ENCODE results near the gene SLC38A11. TPM values are rescaled to one million over a fixed set of nuclear protein-coding genes. Genes with fewer than 3 reads are reported as not detected.
"Not testable (repeated sequence)": the region's sequence is repeated elsewhere in the genome, so short reads cannot be mapped to it uniquely, and the experiment has no call there.

Gene SLC38A11
- total RNA-seq, 1 experiment from 2014 or later = not detected

- H3K27me3 ChIP-seq (replicated peaks; ENCODE audit: insufficient read depth, low read depth, low read length, poor library complexity); intact Hi-C loops (cut with micrococcal nuclease; ENCODE audit: unreplicated experiment); BruUV-seq (replicated peaks); H3K27ac ChIP-seq (ENCODE audit: low read depth, low read length, poor library complexity, severe bottlenecking); CTCF ChIA-PET; DNase-seq (ENCODE audit: low spot score); H3K36me3 ChIP-seq (ENCODE audit: insufficient read depth, low read length, poor library complexity, severe bottlenecking); H3K9me3 ChIP-seq (ENCODE audit: low read depth, low read length, poor library complexity, severe bottlenecking); H3K4me3 ChIP-seq (ENCODE audit: low read depth, low read length, poor library complexity, severe bottlenecking); POLR2A ChIA-PET (ENCODE audit: low non-redundant PET): not testable (repeated sequence)
- H3K4me1 ChIP-seq (ENCODE audit: insufficient read depth, low read length, poor library complexity, severe bottlenecking) = peaks cover 25% of the 10 kb centered on the region
Observed at GRCh38 chr2:164988805-164989204, 33.5 kb upstream of the SLC38A11 start.

- H3K27me3 ChIP-seq (replicated peaks; ENCODE audit: insufficient read depth, low read depth, low read length, poor library complexity); H3K4me3 ChIP-seq (ENCODE audit: low read depth, low read length, poor library complexity, severe bottlenecking); CTCF ChIA-PET; POLR2A ChIA-PET (ENCODE audit: low non-redundant PET); H3K27ac ChIP-seq (ENCODE audit: low read depth, low read length, poor library complexity, severe bottlenecking); H3K36me3 ChIP-seq (ENCODE audit: insufficient read depth, low read length, poor library complexity, severe bottlenecking); DNase-seq (ENCODE audit: low spot score); BruUV-seq (replicated peaks); intact Hi-C loops (cut with micrococcal nuclease; ENCODE audit: unreplicated experiment); H3K9me3 ChIP-seq (ENCODE audit: low read depth, low read length, poor library complexity, severe bottlenecking): not testable (repeated sequence)
- peaks cover 16% of the 10 kb centered on the region for H3K4me1 ChIP-seq (ENCODE audit: insufficient read depth, low read length, poor library complexity, severe bottlenecking)
Observed at GRCh38 chr2:164986027-164986426, 30.7 kb upstream of the SLC38A11 start.

- H3K4me3 ChIP-seq (ENCODE audit: low read depth, low read length, poor library complexity, severe bottlenecking) = no peak overlapping the region
- DNase-seq (ENCODE audit: low spot score) = no peak
- H3K9me3 ChIP-seq (ENCODE audit: low read depth, low read length, poor library complexity, severe bottlenecking) = no peaks in the 10 kb centered on the region
- H3K27ac ChIP-seq (ENCODE audit: low read depth, low read length, poor library complexity, severe bottlenecking) = no peak overlapping the region
- no peaks in the 10 kb centered on the region for H3K27me3 ChIP-seq (replicated peaks; ENCODE audit: insufficient read depth, low read depth, low read length, poor library complexity)
- intact Hi-C loops (cut with micrococcal nuclease; ENCODE audit: unreplicated experiment) = no loop called here
- POLR2A ChIA-PET (ENCODE audit: low non-redundant PET) = no interaction called here
- CTCF ChIA-PET = no interaction called here
- no peaks in the 10 kb centered on the region for H3K36me3 ChIP-seq (ENCODE audit: insufficient read depth, low read length, poor library complexity, severe bottlenecking)
- TF ChIP-seq CTCF (conservative IDR thresholded peaks at IDR 0.05; ENCODE audit: low read depth, low read length) = no peak
- no peak for TF ChIP-seq EZH2 (IDR thresholded peaks at IDR 0.05; ENCODE audit: borderline replicate concordance, low read depth, low read length, poor library complexity, severe bottlenecking)
- BruUV-seq (replicated peaks) = no TSS peak
- H3K4me1 ChIP-seq (ENCODE audit: insufficient read depth, low read length, poor library complexity, severe bottlenecking) = peaks cover 31% of the 10 kb centered on the region
Observed at GRCh38 chr2:164984428-164984827, 29.1 kb upstream of the SLC38A11 start.

GRCh38 chr2:164981217-164981990 lies 26.1 kb upstream of the SLC38A11 start:
- POLR2A ChIA-PET (ENCODE audit: low non-redundant PET) = no interaction called here
- peak; percentile 54 for DNase-seq (ENCODE audit: low spot score)
- no TSS peak for BruUV-seq (replicated peaks)

GRCh38 chr2:164980688-164981087 lies 25.4 kb upstream of the SLC38A11 start:
- peaks cover 54% of the 10 kb centered on the region for H3K4me1 ChIP-seq (ENCODE audit: insufficient read depth, low read length, poor library complexity, severe bottlenecking)
- peak; percentile 61 for DNase-seq (ENCODE audit: low spot score)
- H3K4me3 ChIP-seq (ENCODE audit: low read depth, low read length, poor library complexity, severe bottlenecking); intact Hi-C loops (cut with micrococcal nuclease; ENCODE audit: unreplicated experiment); H3K27me3 ChIP-seq (replicated peaks; ENCODE audit: insufficient read depth, low read depth, low read length, poor library complexity); POLR2A ChIA-PET (ENCODE audit: low non-redundant PET); H3K36me3 ChIP-seq (ENCODE audit: insufficient read depth, low read length, poor library complexity, severe bottlenecking); CTCF ChIA-PET; H3K9me3 ChIP-seq (ENCODE audit: low read depth, low read length, poor library complexity, severe bottlenecking); BruUV-seq (replicated peaks): not testable (repeated sequence)
- H3K27ac ChIP-seq (ENCODE audit: low read depth, low read length, poor library complexity, severe bottlenecking) = peak overlapping the region; percentile 50

More at GRCh38 chr2:164981217-164981990, 26.1 kb upstream of the SLC38A11 start:
- TF ChIP-seq CTCF (conservative IDR thresholded peaks at IDR 0.05; ENCODE audit: low read depth, low read length) = no peak
- TF ChIP-seq EZH2 (IDR thresholded peaks at IDR 0.05; ENCODE audit: borderline replicate concordance, low read depth, low read length, poor library complexity, severe bottlenecking) = no peak
- Histone ChIP-seq H3K36me3 (ENCODE audit: insufficient read depth, low read length, poor library complexity, severe bottlenecking) (no peaks in the 10 kb centered on the region), H3K4me1 (ENCODE audit: insufficient read depth, low read length, poor library complexity, severe bottlenecking) (peaks cover 48% of the 10 kb centered on the region), H3K27ac (ENCODE audit: low read depth, low read length, poor library complexity, severe bottlenecking) (peak overlapping the region; percentile 50), H3K27me3 (replicated peaks; ENCODE audit: insufficient read depth, low read depth, low read length, poor library complexity) (no peaks in the 10 kb centered on the region), H3K9me3 (ENCODE audit: low read depth, low read length, poor library complexity, severe bottlenecking) (no peaks in the 10 kb centered on the region), H3K4me3 (ENCODE audit: low read depth, low read length, poor library complexity, severe bottlenecking) (no peak overlapping the region)
- CTCF ChIA-PET = no interaction called here
- intact Hi-C loops (cut with micrococcal nuclease; ENCODE audit: unreplicated experiment) = no loop called here

All from A673 (cell line).